PC-9 (cell line): ENCODE results near the gene PRCD. TPM values are rescaled to one million over a fixed set of nuclear protein-coding genes. Genes with fewer than 3 reads are reported as not detected.

ENCODE experiments used
- BruUV-seq: library from RNA; stranded (reverse); fragments of 400-500 nt; replicated peaks from 2 replicates; lab custom pipeline; 2021; lab: Mats Ljungman, UMichigan
- CTCF ChIA-PET: fragments of 300-600 bp; sonication (Branson Sonifier 250); formaldehyde crosslinking; loops from one replicate; lab custom pipeline; 2022; ENCODE audit warnings: antibody characterized with exemption; lab: Charles Lee
- POLR2A ChIA-PET: fragments of 300-600 bp; sonication (Branson Sonifier 250); formaldehyde crosslinking; loops from one replicate; lab custom pipeline; 2022; ENCODE audit warnings: antibody characterized with exemption; ENCODE audit not compliant: unreplicated experiment; lab: Charles Lee
- DNase-seq, 2 experiments: peaks; one replicate each; pipeline versions ENCODE4 v3.0.0 to v3.0.0-alpha.2; 2015 to 2022; ENCODE audit warnings: mixed read lengths in 1 of 2
- H2AFZ ChIP-seq: fragments of 200-600 bp; sonication (generic); 2 replicates; pipeline ENCODE4 v1.8.1; 2017; ENCODE audit warnings: antibody characterized with exemption
- H3F3A ChIP-seq: fragments of 200-600 bp; sonication (generic); 2 replicates; pipeline ENCODE4 v1.8.1; 2017; ENCODE audit warnings: antibody characterized with exemption, mild to moderate bottlenecking, low read depth; ENCODE audit not compliant: insufficient read depth
- H3K27ac ChIP-seq: fragments of 200-600 bp; sonication (generic); 2 replicates; pipeline ENCODE4 v1.6.1; 2016; ENCODE audit warnings: mixed run types
- H3K27me3 ChIP-seq: fragments of 200-600 bp; sonication (generic); 2 replicates; pipeline ENCODE4 v1.6.1; 2016; ENCODE audit warnings: low read depth, mixed run types; ENCODE audit not compliant: insufficient read depth
- H3K36me3 ChIP-seq: fragments of 200-600 bp; sonication (generic); 2 replicates; pipeline ENCODE4 v1.6.1; 2016; ENCODE audit warnings: low read depth, mixed run types
- H3K4me1 ChIP-seq: fragments of 200-600 bp; sonication (generic); replicated peaks from 2 replicates; pipeline ENCODE4 v1.6.1; 2016; ENCODE audit warnings: mixed run types; ENCODE audit not compliant: insufficient read depth
- H3K4me2 ChIP-seq: fragments of 200-600 bp; sonication (generic); 2 replicates; pipeline ENCODE4 v1.6.1; 2017; ENCODE audit warnings: mixed run types
- H3K4me3 ChIP-seq: fragments of 200-600 bp; sonication (generic); 2 replicates; pipeline ENCODE4 v1.6.1; 2016; ENCODE audit warnings: mixed run types
- H3K79me2 ChIP-seq: fragments of 200-600 bp; sonication (generic); 2 replicates; pipeline ENCODE4 v1.6.1; 2017; ENCODE audit warnings: low read depth, mixed run types
- H3K9me2 ChIP-seq: fragments of 200-600 bp; sonication (generic); 2 replicates; pipeline ENCODE4 v1.8.1; 2017; ENCODE audit warnings: mild to moderate bottlenecking; ENCODE audit not compliant: insufficient read depth
- H3K9me3 ChIP-seq: fragments of 200-600 bp; sonication (generic); 2 replicates; pipeline ENCODE4 v1.8.1; 2016; ENCODE audit warnings: low read depth; ENCODE audit not compliant: insufficient read depth
- H4K20me1 ChIP-seq: fragments of 200-600 bp; sonication (generic); 2 replicates; pipeline ENCODE4 v1.8.1; 2017; ENCODE audit not compliant: insufficient read depth
- EZH2 ChIP-seq: fragments of 200-600 bp; sonication (generic); IDR thresholded peaks from 2 replicates; pipeline ENCODE4 v1.8.0; 2017; ENCODE audit warnings: antibody characterized with exemption, low read depth
- intact Hi-C: fragments of 100-400 bp; cut with micrococcal nuclease; formaldehyde crosslinking; loops from one replicate; pipeline ENCODE4 v1.10.0; 2022; ENCODE audit not compliant: unreplicated experiment
- total RNA-seq: library from RNA; stranded (reverse); gene quantifications from 2 replicates; pipeline ENCODE4 v1.2.3, GENCODE V29; 2021
- TF ChIP-seq, protein P1 (sequence below): fragments of 200-600 bp; sonication (generic); conservative IDR thresholded peaks from 2 replicates; pipeline ENCODE4 v1.6.1; 2017; ENCODE audit warnings: mixed run types, antibody characterized with exemption, mild to moderate bottlenecking, moderate library complexity

The PRCD gene
- total RNA-seq, 1 experiment from 2014 or later: 2.7 TPM

GRCh38 chr17:76593959-76594358, 54.1 kb downstream of the PRCD start:
- CTCF ChIA-PET: interaction anchor here (1.2 to 1.4 kb wide), 2 partner anchors 30 to 36 kb away, joined by 3 to 6 read pairs; no protein-coding TSS in a partner anchor
- H3K4me3 ChIP-seq: no peak overlapping the region
- peaks cover 12% of the 10 kb centered on the region for H3F3A ChIP-seq
- no peaks in the 10 kb centered on the region for H3K36me3 ChIP-seq
- no peaks in the 10 kb centered on the region for H3K9me2 ChIP-seq
- H3K79me2 ChIP-seq: no peaks in the 10 kb centered on the region
- no peak overlapping the region for H2AFZ ChIP-seq
- no peak overlapping the region for H3K27ac ChIP-seq
- TF ChIP-seq EZH2: no peak
- TF ChIP-seq, protein P1, sequence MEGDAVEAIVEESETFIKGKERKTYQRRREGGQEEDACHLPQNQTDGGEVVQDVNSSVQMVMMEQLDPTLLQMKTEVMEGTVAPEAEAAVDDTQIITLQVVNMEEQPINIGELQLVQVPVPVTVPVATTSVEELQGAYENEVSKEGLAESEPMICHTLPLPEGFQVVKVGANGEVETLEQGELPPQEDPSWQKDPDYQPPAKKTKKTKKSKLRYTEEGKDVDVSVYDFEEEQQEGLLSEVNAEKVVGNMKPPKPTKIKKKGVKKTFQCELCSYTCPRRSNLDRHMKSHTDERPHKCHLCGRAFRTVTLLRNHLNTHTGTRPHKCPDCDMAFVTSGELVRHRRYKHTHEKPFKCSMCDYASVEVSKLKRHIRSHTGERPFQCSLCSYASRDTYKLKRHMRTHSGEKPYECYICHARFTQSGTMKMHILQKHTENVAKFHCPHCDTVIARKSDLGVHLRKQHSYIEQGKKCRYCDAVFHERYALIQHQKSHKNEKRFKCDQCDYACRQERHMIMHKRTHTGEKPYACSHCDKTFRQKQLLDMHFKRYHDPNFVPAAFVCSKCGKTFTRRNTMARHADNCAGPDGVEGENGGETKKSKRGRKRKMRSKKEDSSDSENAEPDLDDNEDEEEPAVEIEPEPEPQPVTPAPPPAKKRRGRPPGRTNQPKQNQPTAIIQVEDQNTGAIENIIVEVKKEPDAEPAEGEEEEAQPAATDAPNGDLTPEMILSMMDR: no peak
- POLR2A ChIA-PET: interaction anchor here (0.5 kb wide), 1 partner anchor 11 kb away, joined by 13 read pairs; no protein-coding TSS in a partner anchor
- no peak for DNase-seq
- BruUV-seq: no TSS peak
- intact Hi-C loops: no loop called here
- no peaks in the 10 kb centered on the region for H4K20me1 ChIP-seq
- no peaks in the 10 kb centered on the region for H3K9me3 ChIP-seq
- H3K27me3 ChIP-seq: no peaks in the 10 kb centered on the region
- H3K4me2 ChIP-seq: peak overlapping the region; percentile 49; the same call in 1 of the 2 replicates
- H3K4me1 ChIP-seq: peaks cover 29% of the 10 kb centered on the region

GRCh38 chr17:76594690-76595089, 54.8 kb downstream of the PRCD start:
- DNase-seq: no peak
- no peak for TF ChIP-seq EZH2
- TF ChIP-seq, protein P1: no peak
- peaks cover 29% of the 10 kb centered on the region for H3K4me1 ChIP-seq
- H3K9me2 ChIP-seq: no peaks in the 10 kb centered on the region
- H3K27me3 ChIP-seq: no peaks in the 10 kb centered on the region
- intact Hi-C loops: no loop called here
- peaks cover 12% of the 10 kb centered on the region for H3F3A ChIP-seq
- H3K27ac ChIP-seq: no peak overlapping the region
- no peak overlapping the region for H2AFZ ChIP-seq
- no peaks in the 10 kb centered on the region for H3K79me2 ChIP-seq
- no TSS peak for BruUV-seq
- H3K4me2 ChIP-seq: no peak overlapping the region
- ChIA-PET CTCF (interaction anchor here (1.2 kb wide), 1 partner anchor 29 kb away, joined by 3 read pairs; no protein-coding TSS in a partner anchor), POLR2A (interaction anchor here (0.5 kb wide), 1 partner anchor 12 kb away, joined by 13 read pairs; no protein-coding TSS in a partner anchor)
- no peak overlapping the region for H3K4me3 ChIP-seq
- no peaks in the 10 kb centered on the region for H3K36me3 ChIP-seq
- H4K20me1 ChIP-seq: no peaks in the 10 kb centered on the region
- H3K9me3 ChIP-seq: no peaks in the 10 kb centered on the region

Other genes starting within 250 kb of the PRCD start
- 2.7 and 3.3 TPM in 2 replicates for gene QRICH2, start 231.8 kb upstream of the PRCD start, total RNA-seq
- 63.3 and 73.0 TPM in 2 replicates for gene PRPSAP1, start 186.1 kb upstream of the PRCD start, total RNA-seq
- 5.5 and 9.3 TPM in 2 replicates for gene SPHK1, start 155.4 kb upstream of the PRCD start, total RNA-seq
- gene UBE2O, start 86.9 kb upstream of the PRCD start, total RNA-seq: 27.4 and 28.0 TPM in 2 replicates
- gene AANAT, start 72.4 kb upstream of the PRCD start, total RNA-seq: 0.65 TPM in 1 of 2 replicates, not detected in the other
- gene RHBDF2, start 38.6 kb upstream of the PRCD start, total RNA-seq: 39.6 and 51.6 TPM in 2 replicates
- 0.93 and 1.1 TPM in 2 replicates for gene CYGB, start 2.3 kb upstream of the PRCD start, total RNA-seq
- gene ST6GALNAC2, start 45.8 kb downstream of the PRCD start, total RNA-seq: 15.5 and 18.7 TPM in 2 replicates
- gene ST6GALNAC1, start 103.7 kb downstream of the PRCD start, total RNA-seq: 0.75 and 0.76 TPM in 2 replicates
- gene MXRA7, start 170.9 kb downstream of the PRCD start, total RNA-seq: 5.5 and 8.9 TPM in 2 replicates
- gene JMJD6, start 186.6 kb downstream of the PRCD start, total RNA-seq: 19.4 and 25.2 TPM in 2 replicates
- 31.7 and 40.5 TPM in 2 replicates for gene METTL23, start 186.8 kb downstream of the PRCD start, total RNA-seq
- 186 and 187 TPM in 2 replicates for gene SRSF2, start 197.3 kb downstream of the PRCD start, total RNA-seq
- 43.8 and 47.3 TPM in 2 replicates for gene MFSD11, start 198.1 kb downstream of the PRCD start, total RNA-seq